Choroid plexus epithelial cell (primary cell): ENCODE measurements around the gene CAPN9.
"Not testable (repeated sequence)": the region's sequence is repeated elsewhere in the genome, so short reads cannot be mapped to it uniquely, and the experiment has no call there.

Experiments
- DNase-seq: peaks from one replicate; pipeline ENCODE4 v3.0.0-alpha.2; 2010; ENCODE audit warnings: low read depth
- H3K4me3 ChIP-seq: 2 replicates; pipeline ENCODE4 v1.5.1; 2011; ENCODE audit warnings: low read depth, mild to moderate bottlenecking, control low read depth, low read length, moderate library complexity
- CTCF ChIP-seq: conservative IDR thresholded peaks from 2 replicates; pipeline ENCODE4 v1.5.1; 2011; ENCODE audit warnings: low read depth, mild to moderate bottlenecking, control low read depth, inconsistent platforms, low read length, moderate library complexity

Gene CAPN9

GRCh38 chr1:230763927-230764591, 16.9 kb downstream of the CAPN9 start:
- TF ChIP-seq CTCF = no peak
- H3K4me3 ChIP-seq = no peak overlapping the region
- no peak for DNase-seq

GRCh38 chr1:230766318-230766717, 19.1 kb downstream of the CAPN9 start:
- H3K4me3 ChIP-seq = no peak overlapping the region
- no peak for DNase-seq
- no peak for TF ChIP-seq CTCF

DNA sequence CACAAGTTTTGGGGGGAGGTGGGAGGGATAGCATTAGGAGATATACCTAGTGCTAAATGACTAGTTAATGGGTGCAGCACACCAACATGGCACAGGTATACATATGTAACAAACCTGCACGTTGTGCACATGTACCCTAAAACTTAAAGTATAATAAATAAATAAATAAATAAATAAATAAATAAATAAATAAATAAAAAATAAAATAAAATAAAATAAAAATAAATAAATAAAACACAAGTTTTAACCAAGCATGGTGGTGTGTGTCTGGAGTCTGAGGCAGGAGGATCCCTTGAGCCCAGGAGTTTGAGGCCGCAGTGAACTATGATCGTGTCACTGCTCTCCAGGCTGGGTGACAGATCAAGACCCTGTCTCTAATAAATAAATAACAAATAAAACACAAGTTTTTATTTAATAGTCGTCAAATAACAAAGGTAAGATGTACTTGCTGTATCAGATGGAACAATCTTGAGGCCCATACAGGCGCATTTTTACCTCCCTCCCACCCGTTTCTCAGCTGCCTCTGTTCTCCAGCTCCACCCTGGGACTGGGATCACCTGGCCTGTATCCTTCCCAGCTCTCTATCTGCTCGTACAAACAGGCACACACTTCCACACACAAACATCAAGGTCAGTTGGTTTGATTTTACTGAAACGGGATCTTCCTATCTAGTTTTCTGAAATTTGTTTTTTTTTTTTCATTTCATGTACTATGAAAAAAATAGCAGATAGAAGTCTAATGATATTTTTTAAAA, 20.8 kb downstream of the CAPN9 start:
- not testable (repeated sequence) for H3K4me3 ChIP-seq, DNase-seq

DNA sequence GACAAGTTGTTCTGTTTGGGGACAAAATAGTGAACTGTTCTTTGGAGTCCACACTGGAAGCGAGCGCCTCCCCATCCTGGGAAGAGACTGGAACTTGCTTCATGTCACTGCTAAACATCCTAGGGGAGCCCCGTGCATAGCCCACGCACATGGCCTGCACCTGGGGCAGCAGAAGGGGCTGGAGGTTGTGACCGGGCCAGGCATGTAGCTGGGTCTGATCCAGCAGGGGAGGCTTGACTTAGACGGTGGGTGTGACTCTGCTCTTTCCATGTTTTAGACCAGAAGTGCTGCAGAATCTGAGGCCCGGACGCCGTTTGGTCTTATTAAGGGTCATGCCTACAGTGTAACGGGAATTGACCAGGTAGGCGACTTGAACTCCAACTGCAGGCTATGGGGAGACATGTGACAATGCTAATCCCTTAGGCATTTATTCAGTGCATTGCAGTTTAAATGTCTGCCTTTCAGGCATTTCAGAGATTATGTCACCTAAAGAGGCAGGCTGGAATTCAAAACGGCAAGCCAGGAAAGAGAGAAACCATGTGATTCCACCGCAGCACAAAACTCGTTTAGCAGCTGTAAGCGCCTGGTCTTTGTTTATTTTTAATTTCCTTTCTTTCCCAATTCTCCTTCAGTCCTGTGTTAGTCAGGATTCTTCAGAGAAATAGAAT, 21.8 kb downstream of the CAPN9 start:
- peak; percentile 89 for DNase-seq
- no peak for TF ChIP-seq CTCF

GRCh38 chr1:230770317-230770716, 23.1 kb downstream of the CAPN9 start:
- no peak overlapping the region for H3K4me3 ChIP-seq
- DNase-seq = no peak
- TF ChIP-seq CTCF = no peak

More for the DNA sequence above, 21.8 kb downstream of the CAPN9 start:
- H3K4me3 ChIP-seq = no peak overlapping the region

- no peak for TF ChIP-seq CTCF
- H3K4me3 ChIP-seq = no peak overlapping the region
- no peak for DNase-seq
These were observed 24.7 kb downstream of the CAPN9 start for GRCh38 chr1:230771773-230772354.

- no peak overlapping the region for H3K4me3 ChIP-seq
- DNase-seq = peak; percentile 86
- TF ChIP-seq CTCF = peak; percentile 88
These were observed 25.5 kb downstream of the CAPN9 start for GRCh38 chr1:230772457-230773395.
